GM12873 (cell line): ENCODE measurements around the gene TOM1.

Source experiments
- CTCF ChIP-seq: IDR thresholded peaks from 2 replicates; pipeline ENCODE4 v1.5.1; 2012; ENCODE audit warnings: low read depth, mild to moderate bottlenecking, moderate library complexity, low read length, control low read depth; ENCODE audit not compliant: insufficient read depth; ENCODE audit errors: missing control alignments

TOM1 gene

GRCh38 chr22:35307372-35307771, 7.7 kb downstream of the TOM1 start:
- no peak for TF ChIP-seq CTCF

GRCh38 chr22:35307892-35308291, 8.2 kb downstream of the TOM1 start:
- TF ChIP-seq CTCF, result no peak

- TF ChIP-seq CTCF, result no peak
Observed at GRCh38 chr22:35308480-35309021, 8.9 kb downstream of the TOM1 start.

GRCh38 chr22:35310556-35311550, 11.2 kb downstream of the TOM1 start:
- peak; percentile 35 for TF ChIP-seq CTCF

GRCh38 chr22:35311551-35311999, 11.9 kb downstream of the TOM1 start:
- TF ChIP-seq CTCF, result no peak

GRCh38 chr22:35312198-35313059, 12.7 kb downstream of the TOM1 start:
- no peak for TF ChIP-seq CTCF
